VCaP (cell line): ENCODE data around the gene MRPL51.

ENCODE experiments used
- H3K27ac ChIP-seq: fragments of 450-650 bp; 2 replicates; pipeline ENCODE4 v1.5.1; 2017
- TF ChIP-seq, protein P1 (sequence below): fragments of 450-650 bp; conservative IDR thresholded peaks from 2 replicates; pipeline ENCODE4 v1.5.1; 2017; ENCODE audit warnings: mild to moderate bottlenecking, moderate library complexity

MRPL51 gene

DNA sequence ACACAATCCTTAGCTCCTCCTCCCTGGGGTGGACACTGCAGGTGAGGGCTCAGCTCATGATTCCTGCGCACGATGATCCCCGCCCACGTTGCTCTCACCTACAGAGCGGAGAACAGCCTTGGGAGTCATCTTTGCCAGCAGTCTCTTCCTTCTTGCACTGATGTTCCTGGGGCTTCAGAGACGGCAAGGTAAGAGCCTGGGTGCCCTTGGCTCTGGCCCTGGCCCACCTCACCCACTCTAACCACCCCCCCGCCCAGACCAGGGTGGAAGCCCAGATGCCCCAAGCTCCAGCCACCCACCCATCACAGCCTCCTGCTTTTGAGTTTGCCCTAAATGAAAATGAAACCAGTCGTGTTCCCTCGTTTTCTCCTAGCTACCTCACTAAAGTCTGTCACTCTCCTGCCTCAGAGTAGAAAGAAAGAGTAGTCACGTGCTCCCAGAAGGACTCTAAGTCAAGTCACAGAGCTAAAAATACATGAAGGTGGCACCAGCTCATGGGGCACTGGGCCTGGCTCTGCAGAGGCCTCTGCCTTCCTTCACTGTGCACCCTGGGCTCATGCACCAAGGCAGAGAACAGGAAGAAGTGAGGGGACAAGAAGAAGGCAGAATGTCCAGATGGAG is 32.2 kb downstream of the MRPL51 start:
- H3K27ac ChIP-seq, result no peak overlapping the region
- TF ChIP-seq, protein P1, sequence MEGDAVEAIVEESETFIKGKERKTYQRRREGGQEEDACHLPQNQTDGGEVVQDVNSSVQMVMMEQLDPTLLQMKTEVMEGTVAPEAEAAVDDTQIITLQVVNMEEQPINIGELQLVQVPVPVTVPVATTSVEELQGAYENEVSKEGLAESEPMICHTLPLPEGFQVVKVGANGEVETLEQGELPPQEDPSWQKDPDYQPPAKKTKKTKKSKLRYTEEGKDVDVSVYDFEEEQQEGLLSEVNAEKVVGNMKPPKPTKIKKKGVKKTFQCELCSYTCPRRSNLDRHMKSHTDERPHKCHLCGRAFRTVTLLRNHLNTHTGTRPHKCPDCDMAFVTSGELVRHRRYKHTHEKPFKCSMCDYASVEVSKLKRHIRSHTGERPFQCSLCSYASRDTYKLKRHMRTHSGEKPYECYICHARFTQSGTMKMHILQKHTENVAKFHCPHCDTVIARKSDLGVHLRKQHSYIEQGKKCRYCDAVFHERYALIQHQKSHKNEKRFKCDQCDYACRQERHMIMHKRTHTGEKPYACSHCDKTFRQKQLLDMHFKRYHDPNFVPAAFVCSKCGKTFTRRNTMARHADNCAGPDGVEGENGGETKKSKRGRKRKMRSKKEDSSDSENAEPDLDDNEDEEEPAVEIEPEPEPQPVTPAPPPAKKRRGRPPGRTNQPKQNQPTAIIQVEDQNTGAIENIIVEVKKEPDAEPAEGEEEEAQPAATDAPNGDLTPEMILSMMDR, result no peak

DNA sequence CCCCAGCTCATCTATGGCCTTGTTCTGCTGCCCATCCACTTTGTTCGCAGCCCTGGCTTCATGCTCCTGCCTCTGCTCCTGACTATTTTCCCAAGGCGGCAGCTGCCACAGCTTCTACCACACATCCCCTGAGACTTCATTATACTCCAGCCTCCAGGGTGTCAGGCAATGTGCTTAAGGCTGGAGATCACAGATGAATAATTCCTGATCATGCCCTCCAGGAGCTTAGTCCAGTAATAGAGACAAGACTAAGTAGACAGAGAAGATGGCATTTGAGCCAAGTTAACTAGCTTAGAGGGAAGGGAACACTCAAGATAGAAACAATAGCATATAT is 34.1 kb downstream of the MRPL51 start:
- TF ChIP-seq, protein P1, result no peak
- H3K27ac ChIP-seq, result no peak overlapping the region

DNA sequence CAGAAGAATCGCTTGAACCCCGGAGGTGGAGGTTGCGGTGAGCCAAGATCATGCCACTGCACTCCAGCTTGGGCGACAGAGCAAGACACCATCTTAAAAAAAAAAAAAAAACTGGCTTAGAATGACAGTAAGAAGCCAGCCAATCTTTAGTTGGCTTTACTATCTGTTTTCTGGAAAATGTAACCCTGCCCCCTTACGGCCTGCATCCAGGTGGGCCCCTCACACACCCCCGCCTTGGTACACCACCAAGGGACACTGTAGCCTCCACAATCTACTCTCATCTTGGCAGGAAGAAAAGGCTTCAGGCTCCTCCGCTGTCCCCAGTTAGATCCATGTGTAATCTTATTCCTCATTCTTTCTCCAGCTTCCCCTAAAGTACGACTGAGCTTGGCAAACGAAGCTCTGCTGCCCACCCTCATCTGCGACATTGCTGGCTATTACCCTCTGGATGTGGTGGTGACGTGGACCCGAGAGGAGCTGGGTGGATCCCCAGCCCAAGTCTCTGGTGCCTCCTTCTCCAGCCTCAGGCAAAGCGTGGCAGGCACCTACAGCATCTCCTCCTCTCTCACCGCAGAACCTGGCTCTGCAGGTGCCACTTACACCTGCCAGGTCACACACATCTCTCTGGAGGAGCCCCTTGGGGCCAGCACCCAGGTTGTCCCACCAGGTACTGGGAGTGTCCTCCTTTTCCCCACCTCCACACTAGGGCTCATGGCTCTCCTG is 34.6 kb downstream of the MRPL51 start:
- TF ChIP-seq, protein P1, result no peak
- no peak overlapping the region for H3K27ac ChIP-seq

DNA sequence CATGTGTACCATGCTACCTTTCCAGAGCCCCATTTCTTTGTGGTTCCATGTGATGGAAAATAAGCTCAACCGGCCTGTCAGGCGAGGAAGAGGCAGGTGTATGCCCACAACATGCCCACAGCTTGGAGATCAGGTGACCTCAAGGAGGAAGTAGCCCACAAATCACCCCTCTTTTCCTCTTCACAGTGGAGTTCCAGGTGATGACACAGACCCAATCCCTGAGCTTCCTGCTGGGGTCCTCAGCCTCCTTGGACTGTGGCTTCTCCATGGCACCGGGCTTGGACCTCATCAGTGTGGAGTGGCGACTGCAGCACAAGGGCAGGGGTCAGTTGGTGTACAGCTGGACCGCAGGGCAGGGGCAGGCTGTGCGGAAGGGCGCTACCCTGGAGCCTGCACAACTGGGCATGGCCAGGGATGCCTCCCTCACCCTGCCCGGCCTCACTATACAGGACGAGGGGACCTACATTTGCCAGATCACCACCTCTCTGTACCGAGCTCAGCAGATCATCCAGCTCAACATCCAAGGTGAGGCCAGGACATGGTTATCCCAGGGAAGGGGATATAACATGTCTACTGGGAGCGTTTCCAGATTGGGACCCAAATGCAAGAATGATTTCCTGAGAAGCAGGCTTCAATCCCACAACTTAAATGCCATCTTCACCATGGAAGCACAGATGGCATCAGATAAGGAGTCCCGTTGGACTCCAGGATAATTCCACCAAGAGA is 35.7 kb downstream of the MRPL51 start:
- TF ChIP-seq, protein P1, result no peak
- no peak overlapping the region for H3K27ac ChIP-seq

DNA sequence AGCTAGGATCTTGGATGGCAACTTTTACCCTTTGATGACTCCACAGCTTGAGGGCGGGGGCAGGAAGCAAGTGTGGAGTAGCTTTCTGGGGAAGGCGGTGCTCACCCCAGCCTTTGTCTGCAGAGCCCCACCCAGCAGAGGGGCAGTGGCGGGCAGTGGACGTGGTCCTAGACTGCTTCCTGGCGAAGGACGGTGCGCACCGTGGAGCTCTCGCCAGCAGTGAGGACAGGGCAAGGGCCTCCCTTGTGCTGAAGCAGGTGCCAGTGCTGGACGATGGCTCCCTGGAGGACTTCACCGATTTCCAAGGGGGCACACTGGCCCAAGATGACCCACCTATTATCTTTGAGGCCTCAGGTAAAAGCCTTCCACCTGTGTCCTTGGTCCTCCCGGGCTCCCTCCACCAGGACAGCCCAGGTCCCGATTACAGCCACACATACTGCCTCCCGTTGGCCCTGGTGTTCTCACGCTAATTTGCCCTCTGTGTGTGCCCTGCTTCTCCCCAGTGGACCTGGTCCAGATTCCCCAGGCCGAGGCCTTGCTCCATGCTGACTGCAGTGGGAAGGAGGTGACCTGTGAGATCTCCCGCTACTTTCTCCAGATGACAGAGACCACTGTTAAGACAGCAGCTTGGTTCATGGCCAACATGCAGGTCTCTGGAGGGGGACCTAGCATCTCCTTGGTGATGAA is 40.0 kb downstream of the MRPL51 start:
- peak overlapping the region; percentile 99 for H3K27ac ChIP-seq
- TF ChIP-seq, protein P1, result no peak

DNA sequence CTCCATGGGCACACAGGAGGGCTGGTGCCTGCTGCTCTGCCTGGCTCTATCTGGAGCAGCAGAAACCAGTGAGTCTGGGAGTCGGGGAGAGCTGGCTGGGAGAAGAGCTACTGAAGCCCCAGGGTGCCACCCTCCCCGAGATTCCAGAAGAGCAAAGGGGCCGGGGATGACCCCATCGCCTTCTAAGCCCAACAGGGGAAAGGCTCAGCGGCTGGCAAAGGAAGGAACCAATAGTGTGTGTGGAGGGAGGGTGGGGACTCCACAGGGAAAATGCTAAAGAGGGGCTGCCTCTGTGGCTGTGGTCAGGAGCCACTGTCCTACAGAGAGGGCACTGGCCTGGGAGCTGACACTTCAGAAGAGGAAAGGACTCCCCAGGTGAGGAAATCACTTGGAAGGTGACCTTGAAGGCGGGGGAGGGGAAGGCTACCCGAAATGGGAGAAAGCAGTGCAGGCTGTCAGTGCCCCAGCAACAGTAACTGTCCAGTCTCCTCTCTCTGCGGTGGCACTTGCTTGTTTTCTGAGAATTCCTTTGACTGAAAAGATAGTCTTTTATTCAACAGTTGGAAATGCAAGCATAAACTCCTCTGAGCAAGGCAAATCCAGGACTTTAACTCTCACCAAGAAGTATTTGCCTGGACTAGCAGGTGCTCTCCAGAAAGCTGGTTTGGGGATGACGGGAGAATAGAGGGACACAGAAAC is 40.7 kb downstream of the MRPL51 start:
- TF ChIP-seq, protein P1, result no peak
- peak overlapping the region; percentile 99 for H3K27ac ChIP-seq
